ENCODE data around the gene CNOT2. TPM values are rescaled to one million over a fixed set of nuclear protein-coding genes. Genes with fewer than 3 reads are reported as not detected.

CNOT2 gene
- total and polyA plus RNA-seq, 2 donors (not counting 3 experiments of a cell fraction or from before 2014, with no cell fraction given), result 52.2 to 79.7 TPM

DNA sequence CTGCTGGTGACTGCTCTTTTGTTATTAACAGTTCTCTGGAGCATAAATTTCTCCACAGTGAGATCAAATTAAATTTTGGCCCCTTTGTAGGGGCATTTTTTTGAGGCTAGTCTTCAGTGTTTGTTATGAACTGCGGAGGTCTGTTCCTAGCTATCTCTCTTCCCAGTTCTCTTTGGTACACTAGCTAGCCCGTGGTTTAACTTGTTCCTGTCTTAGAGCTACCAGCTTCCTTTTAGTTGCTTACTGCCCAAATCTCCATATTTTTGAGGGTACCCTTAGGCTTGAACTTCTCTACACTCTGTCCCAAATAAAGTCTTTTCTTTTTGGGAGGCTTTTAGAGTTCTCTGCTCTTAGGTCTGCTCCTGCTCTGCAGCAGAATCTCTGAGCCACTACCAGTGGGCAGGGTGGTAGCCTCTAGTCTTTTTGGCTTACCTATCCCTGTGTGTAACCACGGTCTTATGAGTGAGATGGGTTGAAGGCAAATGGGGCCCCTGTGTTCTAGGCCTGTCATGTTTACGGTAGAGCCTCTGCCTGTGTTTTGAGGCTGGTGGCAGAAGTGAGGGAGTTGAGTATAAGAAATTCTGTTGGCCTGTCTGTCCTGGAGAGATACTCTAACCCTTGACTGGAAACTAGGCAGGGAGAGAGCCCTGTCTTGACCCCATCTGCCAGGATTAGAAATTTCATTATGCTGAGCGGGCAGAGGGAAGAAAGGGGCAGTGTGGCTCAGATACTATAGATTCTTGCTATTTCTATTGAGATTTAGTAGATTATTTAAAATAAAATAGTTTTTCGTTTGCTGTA lies 21.0 kb downstream of the CNOT2 start:
- Histone ChIP-seq H3K9ac (replicated peaks; ENCODE audit: extremely low read depth, insufficient read depth, low read length) (no peak overlapping the region), H3K4me3 (replicated peaks in 1 of 3; ENCODE audit: insufficient read depth in 1 of 3, low read depth in 1 of 3, low read length in 3 of 3) (no peak overlapping the region), H3K27me3 (ENCODE audit: control insufficient read depth in 2 of 2, insufficient read depth in 2 of 2, low read length in 2 of 2) (no peaks in the 10 kb centered on the region), H3K27ac (ENCODE audit: insufficient read depth, low read depth, low read length) (no peak overlapping the region), H3K9me3 (replicated peaks; ENCODE audit: control insufficient read depth, insufficient read depth, low read length) (no peaks in the 10 kb centered on the region), H3K4me2 (ENCODE audit: insufficient read depth, low read length) (no peak overlapping the region), H3K4me1 (ENCODE audit: control insufficient read depth, extremely low read depth, insufficient read depth, low read length) (no peaks in the 10 kb centered on the region), H2AFZ (ENCODE audit: low read depth, low read length) (no peak overlapping the region), H3K36me3 (ENCODE audit: control insufficient read depth in 2 of 2, extremely low read depth in 1 of 2, insufficient read depth in 2 of 2, low read length in 2 of 2) (no peaks in the 10 kb centered on the region), H3K79me2 (ENCODE audit: control insufficient read depth, insufficient read depth, low read length) (peaks cover 97% of the 10 kb centered on the region), H3K9me1 (replicated peaks; ENCODE audit: control insufficient read depth, extremely low read depth, insufficient read depth, low read length) (no peaks in the 10 kb centered on the region), H4K20me1 (replicated peaks; ENCODE audit: control insufficient read depth, extremely low read depth, insufficient read depth, low read length) (peaks cover 36% of the 10 kb centered on the region)
- dilution Hi-C loops (cut with MboI; ENCODE audit: extremely low pct_ligation_motif_present, low sequenced_read_pairs), result no loop called here
- CTCF ChIA-PET, result no interaction called here
- POLR2A ChIA-PET, result no interaction called here
- FAIRE-seq (no peak), DNase-seq (ENCODE audit: low read depth, low spot score) (no peak)
- TF ChIP-seq MYC (IDR thresholded peaks at IDR 0.05; ENCODE audit: low read depth, low read length), result no peak
- no peak for TF ChIP-seq EZH2 (IDR thresholded peaks at IDR 0.05; ENCODE audit: borderline replicate concordance, low read depth, low read length, severe bottlenecking)
- TF ChIP-seq JUN (IDR thresholded peaks at IDR 0.05; ENCODE audit: borderline replicate concordance, insufficient read depth, insufficient read length, low read depth), result no peak
- TF ChIP-seq, protein P1, sequence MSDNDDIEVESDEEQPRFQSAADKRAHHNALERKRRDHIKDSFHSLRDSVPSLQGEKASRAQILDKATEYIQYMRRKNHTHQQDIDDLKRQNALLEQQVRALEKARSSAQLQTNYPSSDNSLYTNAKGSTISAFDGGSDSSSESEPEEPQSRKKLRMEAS (IDR thresholded peaks at IDR 0.05; ENCODE audit: insufficient read depth, insufficient read length), result no peak
- TF ChIP-seq POLR2AphosphoS5 (IDR thresholded peaks at IDR 0.05; ENCODE audit: insufficient read depth, low read depth, low read length), result no peak
- TF ChIP-seq GATA2 (IDR thresholded peaks at IDR 0.05; ENCODE audit: insufficient read depth, insufficient read length, low read depth, low read length), result no peak
- TF ChIP-seq FOS (IDR thresholded peaks at IDR 0.05; ENCODE audit: borderline replicate concordance, insufficient read depth, low read length), result no peak
- TF ChIP-seq, protein P2, sequence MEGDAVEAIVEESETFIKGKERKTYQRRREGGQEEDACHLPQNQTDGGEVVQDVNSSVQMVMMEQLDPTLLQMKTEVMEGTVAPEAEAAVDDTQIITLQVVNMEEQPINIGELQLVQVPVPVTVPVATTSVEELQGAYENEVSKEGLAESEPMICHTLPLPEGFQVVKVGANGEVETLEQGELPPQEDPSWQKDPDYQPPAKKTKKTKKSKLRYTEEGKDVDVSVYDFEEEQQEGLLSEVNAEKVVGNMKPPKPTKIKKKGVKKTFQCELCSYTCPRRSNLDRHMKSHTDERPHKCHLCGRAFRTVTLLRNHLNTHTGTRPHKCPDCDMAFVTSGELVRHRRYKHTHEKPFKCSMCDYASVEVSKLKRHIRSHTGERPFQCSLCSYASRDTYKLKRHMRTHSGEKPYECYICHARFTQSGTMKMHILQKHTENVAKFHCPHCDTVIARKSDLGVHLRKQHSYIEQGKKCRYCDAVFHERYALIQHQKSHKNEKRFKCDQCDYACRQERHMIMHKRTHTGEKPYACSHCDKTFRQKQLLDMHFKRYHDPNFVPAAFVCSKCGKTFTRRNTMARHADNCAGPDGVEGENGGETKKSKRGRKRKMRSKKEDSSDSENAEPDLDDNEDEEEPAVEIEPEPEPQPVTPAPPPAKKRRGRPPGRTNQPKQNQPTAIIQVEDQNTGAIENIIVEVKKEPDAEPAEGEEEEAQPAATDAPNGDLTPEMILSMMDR (IDR thresholded peaks at IDR 0.05; ENCODE audit: extremely low read depth in 1 of 2, insufficient read depth in 1 of 2, low read depth in 1 of 2, low read length in 2 of 2), result no peak
- TF ChIP-seq POLR2A (IDR thresholded peaks at IDR 0.05; ENCODE audit: low read depth, low read length), result no peak
- intact Hi-C loops (cut with micrococcal nuclease), result no loop called here
- BruUV-seq (replicated peaks), result no TSS peak

Measured in endothelial cell of umbilical vein (primary cell).